ENCODE data around the gene CERKL.

- TF ChIP-seq CTCF (conservative IDR thresholded peaks at IDR 0.05; ENCODE audit: low read depth in 2 of 2) (no peak), REST (IDR thresholded peaks at IDR 0.05; ENCODE audit: unreplicated experiment) (no peak), EZH2phosphoT487 (IDR thresholded peaks at IDR 0.05; ENCODE audit: unreplicated experiment) (no peak), EZH2 (IDR thresholded peaks at IDR 0.05; ENCODE audit: low read depth, unreplicated experiment) (no peak)
These were observed 93.7 kb downstream of the CERKL start for GRCh38 chr2:181563101-181563692.

Data from GM23338 (cell line).